HG03575 (cell line): Measurements from ENCODE around the gene RGS7.

Source experiments
- ATAC-seq: cut with Tn5 transposase; IDR thresholded peaks from one replicate; pipeline ENCODE4 v1.9.1; 2021; ENCODE audit not compliant: unreplicated experiment, insufficient number of reproducible peaks, low FRiP score; ENCODE audit errors: extremely low read depth

RGS7 gene

DNA sequence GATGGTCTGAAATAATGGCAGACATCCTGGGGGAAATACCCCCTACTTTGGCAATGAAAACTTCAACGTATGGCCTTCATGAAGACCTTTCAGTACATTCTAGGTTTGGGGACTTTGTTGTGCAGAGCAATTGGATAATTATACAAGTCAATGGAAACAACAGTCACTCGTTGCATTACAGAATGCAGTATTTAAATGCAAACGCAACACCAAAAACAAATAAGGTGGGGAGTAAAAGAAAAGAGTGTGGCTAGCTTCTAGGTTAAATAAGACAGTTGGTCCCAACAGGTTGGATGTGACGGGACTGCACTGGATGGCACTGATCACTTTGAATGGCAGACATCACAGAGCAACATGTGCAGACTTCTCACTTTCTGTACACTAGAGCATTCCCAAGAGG is 386.8 kb downstream of the RGS7 start:
- ATAC-seq = no peak

GRCh38 chr1:240968864-240969263 is 388.1 kb downstream of the RGS7 start:
- no peak for ATAC-seq

GRCh38 chr1:240967070-240967724 is 389.8 kb downstream of the RGS7 start:
- no peak for ATAC-seq

- ATAC-seq = no peak
Observed at GRCh38 chr1:240965581-240966091, 391.4 kb downstream of the RGS7 start.

GRCh38 chr1:240962086-240962485 is 394.9 kb downstream of the RGS7 start:
- no peak for ATAC-seq

- ATAC-seq = no peak
Observed at GRCh38 chr1:240956424-240956823, 400.6 kb downstream of the RGS7 start.

DNA sequence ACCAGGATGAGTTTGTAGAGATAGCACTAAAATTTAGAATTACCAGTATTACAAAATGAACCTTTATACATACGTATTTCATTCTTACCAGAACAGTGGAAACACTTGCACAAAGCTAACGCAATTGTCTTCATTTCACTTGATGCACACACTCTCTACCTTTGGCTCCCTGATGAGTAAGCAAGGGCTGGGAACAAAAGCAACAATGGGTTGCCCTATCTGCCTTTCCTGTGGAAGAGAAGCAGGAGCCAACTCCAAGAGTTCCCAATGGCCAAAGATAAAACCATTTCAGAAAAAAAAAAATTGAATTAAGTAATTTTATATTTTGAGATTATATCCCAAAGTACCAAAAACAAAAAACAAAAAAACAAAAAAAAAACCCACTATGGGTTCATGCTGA is 401.0 kb downstream of the RGS7 start:
- no peak for ATAC-seq

GRCh38 chr1:240947438-240948224 is 409.4 kb downstream of the RGS7 start:
- no peak for ATAC-seq

GRCh38 chr1:240946926-240947325 is 410.1 kb downstream of the RGS7 start:
- no peak for ATAC-seq

DNA sequence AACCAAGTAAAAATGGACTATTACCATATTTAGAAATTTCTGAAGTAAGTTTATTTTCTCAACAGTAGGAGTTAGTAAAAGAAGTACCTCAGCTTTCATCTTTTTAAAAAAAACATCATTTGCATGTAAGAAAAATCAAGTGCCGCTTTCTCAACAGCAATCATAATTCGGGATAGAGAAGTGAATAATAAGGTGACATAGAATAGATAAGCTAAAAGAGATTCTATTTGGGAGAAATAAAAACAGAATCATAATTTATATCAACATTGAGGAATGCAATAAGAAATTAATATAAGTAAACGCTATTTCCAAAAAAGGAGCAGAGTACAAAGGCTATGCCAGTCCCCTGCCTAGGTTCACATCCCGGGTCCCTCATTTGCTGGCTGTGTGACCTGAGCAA is 414.1 kb downstream of the RGS7 start:
- ATAC-seq = no peak

GRCh38 chr1:240941701-240942370 is 415.2 kb downstream of the RGS7 start:
- ATAC-seq = no peak

DNA sequence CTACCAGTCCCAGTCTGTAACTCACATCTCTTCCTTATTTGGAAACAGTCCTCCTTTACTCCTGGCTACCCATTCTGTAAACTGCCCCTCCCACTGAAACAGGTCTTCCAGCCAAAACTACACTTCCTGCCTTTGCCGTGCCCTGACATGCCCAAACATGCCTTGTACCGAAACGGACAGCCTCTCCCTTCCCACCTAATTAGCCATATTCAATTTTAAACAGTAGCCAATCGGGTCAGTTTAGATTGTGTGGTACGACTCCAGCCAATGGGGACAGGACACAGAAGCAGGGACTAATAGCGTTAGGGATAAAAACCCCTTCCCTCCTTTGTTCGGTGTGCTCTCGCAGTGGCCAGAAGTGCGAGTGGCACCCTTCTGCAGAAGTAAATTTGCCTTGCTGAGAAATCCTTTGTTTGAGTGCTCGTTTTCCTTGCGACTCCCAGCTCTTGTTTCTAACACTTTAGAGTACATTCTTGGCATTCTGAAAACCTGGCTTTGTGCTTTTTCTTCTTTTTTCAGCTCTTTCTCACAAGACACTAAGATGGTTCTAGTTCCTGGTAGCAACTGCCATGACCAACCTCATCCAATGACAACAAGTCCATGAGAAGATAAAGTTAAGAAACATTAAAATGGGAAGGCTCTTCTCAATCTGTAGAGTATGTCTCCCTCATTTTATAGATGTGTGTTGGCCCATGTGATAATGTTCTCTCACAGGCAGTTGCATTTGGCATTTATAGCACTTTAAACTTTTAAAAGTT is 419.9 kb downstream of the RGS7 start:
- ATAC-seq = no peak

GRCh38 chr1:240935920-240936319 is 421.1 kb downstream of the RGS7 start:
- no peak for ATAC-seq

DNA sequence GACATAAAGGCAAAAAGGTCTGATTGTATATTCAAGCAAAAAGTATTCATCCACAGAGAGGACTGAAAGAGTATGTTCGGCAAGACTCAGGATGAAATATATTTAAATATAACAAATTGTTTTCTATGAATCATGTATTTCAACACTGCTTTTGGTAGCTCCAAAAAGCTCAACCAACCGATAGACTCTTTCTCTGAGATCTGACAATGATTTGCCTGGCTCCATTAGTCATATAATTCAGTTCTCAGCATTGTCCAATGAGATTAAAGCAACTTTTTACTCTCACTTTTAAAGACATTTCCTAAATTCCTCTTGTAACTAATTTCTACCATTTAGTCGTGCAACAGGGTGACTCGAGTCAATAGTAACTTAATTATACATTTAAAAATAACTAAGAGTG is 426.0 kb downstream of the RGS7 start:
- ATAC-seq = no peak

DNA sequence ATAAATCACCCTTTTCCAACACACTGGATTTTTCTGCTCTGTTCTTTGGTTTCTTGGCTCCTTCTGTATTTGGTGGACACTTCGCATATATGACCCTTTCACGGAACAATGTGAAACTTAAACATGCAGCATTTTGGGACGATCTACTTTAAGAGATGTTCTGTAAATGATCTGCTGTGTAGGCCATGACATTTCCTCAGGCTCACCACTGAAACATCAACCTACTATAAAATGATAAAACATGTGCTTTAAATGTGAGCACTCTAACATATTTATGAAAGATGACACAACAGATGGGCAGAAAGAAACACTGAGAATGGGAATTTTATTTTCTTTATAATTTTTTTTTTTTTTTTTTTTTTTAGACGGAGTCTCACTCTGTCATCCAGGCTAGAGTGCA is 428.7 kb downstream of the RGS7 start:
- no peak for ATAC-seq

DNA sequence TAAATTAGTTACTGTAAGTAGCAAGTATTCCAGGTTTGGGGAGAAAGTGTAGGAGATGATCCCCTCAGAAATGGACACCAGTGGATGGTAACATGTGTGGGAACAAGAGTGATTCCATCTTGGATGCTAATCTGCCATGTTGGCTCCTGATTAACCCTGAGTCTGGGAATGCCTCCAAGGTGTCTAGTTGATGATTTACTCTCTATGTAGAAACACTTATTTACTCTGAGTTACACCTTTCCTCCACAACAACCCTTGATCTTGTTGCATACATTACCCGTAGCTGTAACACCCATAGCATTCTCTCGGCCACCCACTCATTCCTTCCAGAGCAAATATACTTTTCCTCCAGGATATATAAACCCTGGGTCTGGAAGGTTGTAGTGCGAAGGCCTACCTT is 429.2 kb downstream of the RGS7 start:
- ATAC-seq = no peak

DNA sequence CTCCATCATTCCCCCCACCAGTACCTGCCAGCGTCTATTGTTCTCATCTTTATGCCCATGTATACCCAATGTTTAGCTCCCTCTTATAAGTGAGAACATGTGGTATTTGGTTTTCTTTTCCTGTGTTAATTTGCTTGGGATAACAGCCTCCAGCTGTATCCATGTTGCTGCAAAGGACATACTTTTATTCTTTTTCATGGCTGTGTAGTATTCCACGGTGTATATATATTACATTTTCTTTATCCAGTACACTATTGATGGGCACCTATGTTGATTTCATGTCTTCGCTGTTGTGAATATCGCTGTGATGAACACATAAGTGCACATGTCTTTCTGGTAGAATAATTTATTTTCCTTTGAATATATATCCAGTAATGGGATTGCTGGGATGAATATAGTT is 431.7 kb downstream of the RGS7 start:
- ATAC-seq = no peak

- no peak for ATAC-seq
Observed at GRCh38 chr1:240917976-240918375, 439.0 kb downstream of the RGS7 start.

DNA sequence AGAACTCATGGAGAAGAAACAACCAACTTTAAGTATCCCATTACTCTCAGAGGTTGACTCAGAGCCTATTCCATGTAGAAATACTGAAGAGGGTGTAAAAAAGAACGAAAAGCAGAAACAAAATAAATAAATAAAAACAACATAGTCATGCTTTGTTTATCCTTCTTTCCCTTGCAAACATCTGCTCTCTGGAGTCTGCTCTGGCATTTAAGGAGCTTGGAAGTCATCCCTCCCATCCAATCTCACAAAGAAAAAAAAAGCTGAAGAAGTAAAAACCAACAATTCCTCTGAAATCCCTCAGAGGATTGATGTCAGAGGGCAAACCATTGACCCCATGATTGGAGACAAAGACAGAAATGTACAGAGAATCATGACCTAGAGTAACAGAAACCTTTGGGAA is 442.5 kb downstream of the RGS7 start:
- ATAC-seq = no peak
